ENCODE results near the gene PIK3C2G.

DNA sequence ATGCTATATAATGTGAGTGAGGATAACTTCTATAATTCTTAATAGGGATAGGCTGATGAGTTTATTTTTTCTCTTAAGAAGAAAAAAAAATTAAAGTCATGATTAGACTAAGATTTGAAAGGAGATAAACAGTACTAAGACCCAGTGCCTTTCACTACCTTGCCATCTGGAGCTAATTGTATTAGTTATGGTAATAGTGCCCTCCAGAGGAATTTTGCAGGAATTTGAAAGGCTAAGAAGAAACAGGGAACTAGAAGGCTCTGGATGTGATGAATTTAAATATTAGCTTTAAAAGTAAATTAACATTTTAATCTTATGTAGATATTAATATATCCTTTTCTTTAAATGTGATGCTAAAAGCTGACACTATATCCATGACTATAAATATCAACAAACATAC lies 36.6 kb upstream of the PIK3C2G start:
- TF ChIP-seq, protein P1, sequence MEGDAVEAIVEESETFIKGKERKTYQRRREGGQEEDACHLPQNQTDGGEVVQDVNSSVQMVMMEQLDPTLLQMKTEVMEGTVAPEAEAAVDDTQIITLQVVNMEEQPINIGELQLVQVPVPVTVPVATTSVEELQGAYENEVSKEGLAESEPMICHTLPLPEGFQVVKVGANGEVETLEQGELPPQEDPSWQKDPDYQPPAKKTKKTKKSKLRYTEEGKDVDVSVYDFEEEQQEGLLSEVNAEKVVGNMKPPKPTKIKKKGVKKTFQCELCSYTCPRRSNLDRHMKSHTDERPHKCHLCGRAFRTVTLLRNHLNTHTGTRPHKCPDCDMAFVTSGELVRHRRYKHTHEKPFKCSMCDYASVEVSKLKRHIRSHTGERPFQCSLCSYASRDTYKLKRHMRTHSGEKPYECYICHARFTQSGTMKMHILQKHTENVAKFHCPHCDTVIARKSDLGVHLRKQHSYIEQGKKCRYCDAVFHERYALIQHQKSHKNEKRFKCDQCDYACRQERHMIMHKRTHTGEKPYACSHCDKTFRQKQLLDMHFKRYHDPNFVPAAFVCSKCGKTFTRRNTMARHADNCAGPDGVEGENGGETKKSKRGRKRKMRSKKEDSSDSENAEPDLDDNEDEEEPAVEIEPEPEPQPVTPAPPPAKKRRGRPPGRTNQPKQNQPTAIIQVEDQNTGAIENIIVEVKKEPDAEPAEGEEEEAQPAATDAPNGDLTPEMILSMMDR (IDR thresholded peaks at IDR 0.05) = peak in 1 of 2 donors; percentile 21
- TF ChIP-seq EP300 (IDR thresholded peaks at IDR 0.05) (no peak), POLR2AphosphoS5 (IDR thresholded peaks at IDR 0.05) (no peak)
